GM21515 (cell line): ENCODE measurements around the gene AMBRA1.

Experiments used
- ATAC-seq: cut with Tn5 transposase; IDR thresholded peaks from one replicate; pipeline ENCODE4 v1.9.1; 2021; ENCODE audit not compliant: unreplicated experiment

AMBRA1 gene

GRCh38 chr11:46593550-46594373 is at the start of gene AMBRA1:
Gene AMBRA1 (minus strand): TSS chr11:46594023. CDS start chr11:46548380, 45,643 bp downstream.
- ATAC-seq, result peak; percentile 78

- ATAC-seq, result no peak
These were observed 49.7 kb upstream of the AMBRA1 start for GRCh38 chr11:46643531-46643930.

GRCh38 chr11:46642627-46643335 is 49.0 kb upstream of the AMBRA1 start:
- no peak for ATAC-seq

GRCh38 chr11:46641639-46642038 is 47.8 kb upstream of the AMBRA1 start:
- ATAC-seq, result no peak

- no peak for ATAC-seq
These were observed 46.4 kb upstream of the AMBRA1 start for GRCh38 chr11:46640036-46640788.

- no peak for ATAC-seq
These were observed 45.5 kb upstream of the AMBRA1 start for GRCh38 chr11:46639197-46639839.

GRCh38 chr11:46637546-46637945 is 43.7 kb upstream of the AMBRA1 start:
- ATAC-seq, result no peak

GRCh38 chr11:46635557-46636139 is 41.8 kb upstream of the AMBRA1 start:
- no peak for ATAC-seq

- no peak for ATAC-seq
These were observed 39.7 kb upstream of the AMBRA1 start for GRCh38 chr11:46633291-46634217.

- no peak for ATAC-seq
These were observed 38.7 kb upstream of the AMBRA1 start for GRCh38 chr11:46632502-46632901.

GRCh38 chr11:46631676-46632075 is 37.9 kb upstream of the AMBRA1 start:
- no peak for ATAC-seq

- no peak for ATAC-seq
These were observed 36.4 kb upstream of the AMBRA1 start for GRCh38 chr11:46630237-46630636.

- no peak for ATAC-seq
These were observed 35.1 kb upstream of the AMBRA1 start for GRCh38 chr11:46628961-46629360.

GRCh38 chr11:46625406-46625805 is 31.6 kb upstream of the AMBRA1 start:
- no peak for ATAC-seq

GRCh38 chr11:46618837-46619236 is 25.0 kb upstream of the AMBRA1 start:
- no peak for ATAC-seq

GRCh38 chr11:46617972-46618314 is 24.1 kb upstream of the AMBRA1 start:
- peak; percentile 2 for ATAC-seq

GRCh38 chr11:46617134-46617971 is 23.5 kb upstream of the AMBRA1 start, which contains the start of the genes ATG13 and HARBI1:
Gene ATG13 (plus strand): TSS chr11:46617553. CDS start chr11:46644292, 26,739 bp downstream.
Gene HARBI1 (minus strand): TSS chr11:46617227. CDS start chr11:46616237, 990 bp downstream.
- peak; percentile 89 for ATAC-seq

GRCh38 chr11:46616551-46617133 is 22.8 kb upstream of the AMBRA1 start:
- no peak for ATAC-seq
